HL-60 (cell line): ENCODE data around the gene KAT14.
"Not testable (repeated sequence)": the region's sequence is repeated elsewhere in the genome, so short reads cannot be mapped to it uniquely, and the experiment has no call there.

Experiments
- DNase-seq, 2 experiments: peaks; one replicate each; pipeline ENCODE4 v3.0.0-alpha.2; 2010 to 2020; ENCODE audit warnings: low read depth in 1 of 2, low spot score in 1 of 2
- H3K27ac ChIP-seq: fragments of 250-450 bp; sonication (Bioruptor Pico); replicated peaks from 2 replicates; pipeline ENCODE4 v1.5.1; 2020; ENCODE audit warnings: mild to moderate bottlenecking, moderate library complexity
- H3K27me3 ChIP-seq: fragments of 250-450 bp; sonication (Bioruptor Pico); 2 replicates; pipeline ENCODE4 v1.5.1; 2021; ENCODE audit warnings: mild to moderate bottlenecking, moderate library complexity; ENCODE audit not compliant: insufficient read depth, poor library complexity, severe bottlenecking
- H3K4me3 ChIP-seq: replicated peaks from 2 replicates; pipeline ENCODE4 v1.5.1; 2011; ENCODE audit warnings: mild to moderate bottlenecking, control low read depth, low read length; ENCODE audit not compliant: insufficient read depth
- GABPA ChIP-seq: IDR thresholded peaks from 2 replicates; pipeline ENCODE4 v1.6.1; 2012; ENCODE audit warnings: low read depth
- POLR2AphosphoS5 ChIP-seq: IDR thresholded peaks from 2 replicates; pipeline ENCODE4 v1.6.1; 2012; ENCODE audit warnings: low read depth
- SPI1 ChIP-seq: IDR thresholded peaks from 2 replicates; pipeline ENCODE4 v1.6.1; 2012; ENCODE audit warnings: low read depth, mild to moderate bottlenecking, borderline replicate concordance
- TF ChIP-seq, protein P1 (sequence below): IDR thresholded peaks from one replicate; pipeline ENCODE4 v1.5.1; 2011; ENCODE audit warnings: low read length, control low read depth, inconsistent platforms; ENCODE audit not compliant: insufficient read depth
- TF ChIP-seq, protein P2 (sequence below): IDR thresholded peaks from 2 replicates; pipeline ENCODE4 v1.6.1; 2012; ENCODE audit warnings: low read depth; ENCODE audit not compliant: insufficient replicate concordance

Gene KAT14

DNA sequence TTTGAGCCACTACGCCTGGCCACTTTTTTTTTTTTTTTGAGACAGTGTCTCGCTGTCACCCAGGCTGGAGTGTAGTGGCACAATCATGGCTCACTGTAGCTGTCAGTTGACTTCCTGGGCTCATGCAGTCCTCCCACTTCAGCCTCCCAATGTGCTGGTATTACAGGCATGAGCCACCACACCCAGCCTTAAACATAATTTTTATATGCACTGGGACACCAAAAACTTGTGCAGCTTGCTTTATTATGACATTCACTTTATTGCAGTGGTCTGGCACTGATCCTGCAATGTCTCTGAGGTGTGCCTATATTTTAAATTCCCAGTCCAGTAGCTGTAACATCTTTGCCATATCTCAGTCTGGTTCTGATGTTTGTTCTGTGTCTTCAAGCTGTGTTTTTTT, 34.7 kb downstream of the KAT14 start:
- no peaks in the 10 kb centered on the region for H3K27me3 ChIP-seq
- no peak overlapping the region for H3K27ac ChIP-seq
- TF ChIP-seq POLR2AphosphoS5 (no peak), SPI1 (no peak), GABPA (no peak)
- TF ChIP-seq, protein P1, sequence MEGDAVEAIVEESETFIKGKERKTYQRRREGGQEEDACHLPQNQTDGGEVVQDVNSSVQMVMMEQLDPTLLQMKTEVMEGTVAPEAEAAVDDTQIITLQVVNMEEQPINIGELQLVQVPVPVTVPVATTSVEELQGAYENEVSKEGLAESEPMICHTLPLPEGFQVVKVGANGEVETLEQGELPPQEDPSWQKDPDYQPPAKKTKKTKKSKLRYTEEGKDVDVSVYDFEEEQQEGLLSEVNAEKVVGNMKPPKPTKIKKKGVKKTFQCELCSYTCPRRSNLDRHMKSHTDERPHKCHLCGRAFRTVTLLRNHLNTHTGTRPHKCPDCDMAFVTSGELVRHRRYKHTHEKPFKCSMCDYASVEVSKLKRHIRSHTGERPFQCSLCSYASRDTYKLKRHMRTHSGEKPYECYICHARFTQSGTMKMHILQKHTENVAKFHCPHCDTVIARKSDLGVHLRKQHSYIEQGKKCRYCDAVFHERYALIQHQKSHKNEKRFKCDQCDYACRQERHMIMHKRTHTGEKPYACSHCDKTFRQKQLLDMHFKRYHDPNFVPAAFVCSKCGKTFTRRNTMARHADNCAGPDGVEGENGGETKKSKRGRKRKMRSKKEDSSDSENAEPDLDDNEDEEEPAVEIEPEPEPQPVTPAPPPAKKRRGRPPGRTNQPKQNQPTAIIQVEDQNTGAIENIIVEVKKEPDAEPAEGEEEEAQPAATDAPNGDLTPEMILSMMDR: no peak
- TF ChIP-seq, protein P2, sequence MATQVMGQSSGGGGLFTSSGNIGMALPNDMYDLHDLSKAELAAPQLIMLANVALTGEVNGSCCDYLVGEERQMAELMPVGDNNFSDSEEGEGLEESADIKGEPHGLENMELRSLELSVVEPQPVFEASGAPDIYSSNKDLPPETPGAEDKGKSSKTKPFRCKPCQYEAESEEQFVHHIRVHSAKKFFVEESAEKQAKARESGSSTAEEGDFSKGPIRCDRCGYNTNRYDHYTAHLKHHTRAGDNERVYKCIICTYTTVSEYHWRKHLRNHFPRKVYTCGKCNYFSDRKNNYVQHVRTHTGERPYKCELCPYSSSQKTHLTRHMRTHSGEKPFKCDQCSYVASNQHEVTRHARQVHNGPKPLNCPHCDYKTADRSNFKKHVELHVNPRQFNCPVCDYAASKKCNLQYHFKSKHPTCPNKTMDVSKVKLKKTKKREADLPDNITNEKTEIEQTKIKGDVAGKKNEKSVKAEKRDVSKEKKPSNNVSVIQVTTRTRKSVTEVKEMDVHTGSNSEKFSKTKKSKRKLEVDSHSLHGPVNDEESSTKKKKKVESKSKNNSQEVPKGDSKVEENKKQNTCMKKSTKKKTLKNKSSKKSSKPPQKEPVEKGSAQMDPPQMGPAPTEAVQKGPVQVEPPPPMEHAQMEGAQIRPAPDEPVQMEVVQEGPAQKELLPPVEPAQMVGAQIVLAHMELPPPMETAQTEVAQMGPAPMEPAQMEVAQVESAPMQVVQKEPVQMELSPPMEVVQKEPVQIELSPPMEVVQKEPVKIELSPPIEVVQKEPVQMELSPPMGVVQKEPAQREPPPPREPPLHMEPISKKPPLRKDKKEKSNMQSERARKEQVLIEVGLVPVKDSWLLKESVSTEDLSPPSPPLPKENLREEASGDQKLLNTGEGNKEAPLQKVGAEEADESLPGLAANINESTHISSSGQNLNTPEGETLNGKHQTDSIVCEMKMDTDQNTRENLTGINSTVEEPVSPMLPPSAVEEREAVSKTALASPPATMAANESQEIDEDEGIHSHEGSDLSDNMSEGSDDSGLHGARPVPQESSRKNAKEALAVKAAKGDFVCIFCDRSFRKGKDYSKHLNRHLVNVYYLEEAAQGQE: no peak
- no peak overlapping the region for H3K4me3 ChIP-seq
- no peak for DNase-seq

DNA sequence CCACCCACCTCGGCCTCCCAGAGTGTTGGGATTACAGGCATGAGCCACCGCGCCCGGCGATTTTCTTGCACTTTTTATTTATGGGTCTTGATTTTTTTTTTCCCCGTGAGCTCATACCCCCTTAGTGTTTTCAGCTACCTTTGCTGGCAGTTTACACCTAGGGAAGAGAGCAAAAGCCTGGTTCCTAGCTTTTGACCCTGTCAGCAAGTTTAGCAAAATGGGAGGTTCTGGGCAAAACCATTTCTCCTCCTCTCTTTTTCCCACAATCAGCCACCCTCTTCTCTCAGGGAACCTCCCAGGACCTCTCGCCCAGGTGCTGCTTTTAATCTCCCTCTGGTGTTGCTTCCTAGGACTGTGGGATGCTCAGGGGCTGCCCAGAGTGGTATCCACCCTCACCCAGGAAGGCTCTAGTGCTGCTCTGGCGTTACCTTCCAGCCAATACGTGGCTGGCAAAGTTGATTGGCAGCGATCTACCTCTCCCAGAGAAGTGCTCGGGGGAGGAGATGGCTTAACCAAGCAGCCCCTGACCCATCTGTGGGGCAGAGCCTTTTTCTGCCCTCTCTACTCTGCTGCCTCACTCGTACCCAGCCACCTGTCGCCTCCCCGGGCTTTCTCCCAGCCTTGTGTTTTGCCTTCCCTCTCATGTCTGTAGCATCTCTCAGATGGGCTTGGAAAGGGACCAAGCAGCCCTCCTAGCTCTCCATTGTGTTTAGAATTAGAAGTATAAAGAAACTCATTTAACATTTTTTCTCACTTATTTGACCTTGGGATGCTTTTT, 37.4 kb downstream of the KAT14 start:
- no peak for DNase-seq
- Histone ChIP-seq H3K27me3 (no peaks in the 10 kb centered on the region), H3K27ac (no peak overlapping the region), H3K4me3 (no peak overlapping the region)
- TF ChIP-seq GABPA: no peak
- TF ChIP-seq POLR2AphosphoS5: no peak
- no peak for TF ChIP-seq SPI1
- TF ChIP-seq, protein P2: no peak
- TF ChIP-seq, protein P1: no peak

DNA sequence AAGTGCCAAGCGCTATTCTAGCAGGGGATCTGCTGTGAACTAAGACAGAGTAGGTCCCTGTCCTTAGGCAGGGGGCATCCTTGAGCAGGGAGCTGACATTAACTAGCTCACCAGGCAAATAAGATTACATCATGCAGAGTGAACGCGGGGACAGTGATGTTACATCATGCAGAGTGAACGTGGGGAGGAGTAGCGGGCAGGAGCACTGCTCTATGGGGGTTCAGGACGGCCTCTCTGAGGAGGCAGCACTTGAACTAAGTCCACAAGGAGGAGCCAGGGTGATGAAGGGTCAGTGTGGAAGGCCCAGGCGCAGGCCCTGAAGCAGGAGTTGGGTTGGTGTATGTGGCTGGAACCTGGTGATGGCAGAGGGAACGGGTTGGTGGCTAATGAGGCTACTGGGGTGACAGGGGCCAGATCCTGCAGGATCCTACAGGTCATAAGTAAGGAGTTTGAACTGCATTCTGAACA, 38.7 kb downstream of the KAT14 start:
- no peak for TF ChIP-seq POLR2AphosphoS5
- no peak for TF ChIP-seq GABPA
- TF ChIP-seq, protein P2: no peak
- TF ChIP-seq SPI1: no peak
- TF ChIP-seq, protein P1: no peak
- no peak overlapping the region for H3K4me3 ChIP-seq
- H3K27ac ChIP-seq: no peak overlapping the region
- no peaks in the 10 kb centered on the region for H3K27me3 ChIP-seq
- peak in 1 of 2 experiments; percentile 5 for DNase-seq

DNA sequence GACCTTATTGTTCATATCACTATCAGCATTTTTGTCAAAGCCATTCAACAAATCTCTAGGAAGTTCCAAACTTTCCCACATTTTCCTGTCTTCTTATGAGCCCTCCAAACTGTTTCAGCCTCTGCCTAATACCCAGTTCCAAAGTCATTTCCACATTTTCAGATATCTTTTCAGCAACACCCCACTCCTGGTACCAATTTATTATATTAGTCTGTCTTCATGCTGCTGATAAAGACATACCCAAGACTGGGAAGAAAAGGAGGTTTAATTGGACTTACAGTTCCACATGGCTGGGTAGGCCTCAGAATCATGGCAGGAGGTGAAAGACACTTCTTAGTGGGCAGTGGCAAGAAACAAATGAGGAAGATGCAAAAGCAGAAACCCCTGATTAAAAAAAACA, 42.7 kb downstream of the KAT14 start:
- not testable (repeated sequence) for H3K27me3 ChIP-seq, DNase-seq, H3K27ac ChIP-seq, H3K4me3 ChIP-seq
